DMS53 (cell line): Measurements from ENCODE around the gene KLHL30.

Experiments
- DNase-seq: peaks from one replicate; lab custom pipeline; 2025; lab: John Stamatoyannopoulos, UW

KLHL30 gene

DNA sequence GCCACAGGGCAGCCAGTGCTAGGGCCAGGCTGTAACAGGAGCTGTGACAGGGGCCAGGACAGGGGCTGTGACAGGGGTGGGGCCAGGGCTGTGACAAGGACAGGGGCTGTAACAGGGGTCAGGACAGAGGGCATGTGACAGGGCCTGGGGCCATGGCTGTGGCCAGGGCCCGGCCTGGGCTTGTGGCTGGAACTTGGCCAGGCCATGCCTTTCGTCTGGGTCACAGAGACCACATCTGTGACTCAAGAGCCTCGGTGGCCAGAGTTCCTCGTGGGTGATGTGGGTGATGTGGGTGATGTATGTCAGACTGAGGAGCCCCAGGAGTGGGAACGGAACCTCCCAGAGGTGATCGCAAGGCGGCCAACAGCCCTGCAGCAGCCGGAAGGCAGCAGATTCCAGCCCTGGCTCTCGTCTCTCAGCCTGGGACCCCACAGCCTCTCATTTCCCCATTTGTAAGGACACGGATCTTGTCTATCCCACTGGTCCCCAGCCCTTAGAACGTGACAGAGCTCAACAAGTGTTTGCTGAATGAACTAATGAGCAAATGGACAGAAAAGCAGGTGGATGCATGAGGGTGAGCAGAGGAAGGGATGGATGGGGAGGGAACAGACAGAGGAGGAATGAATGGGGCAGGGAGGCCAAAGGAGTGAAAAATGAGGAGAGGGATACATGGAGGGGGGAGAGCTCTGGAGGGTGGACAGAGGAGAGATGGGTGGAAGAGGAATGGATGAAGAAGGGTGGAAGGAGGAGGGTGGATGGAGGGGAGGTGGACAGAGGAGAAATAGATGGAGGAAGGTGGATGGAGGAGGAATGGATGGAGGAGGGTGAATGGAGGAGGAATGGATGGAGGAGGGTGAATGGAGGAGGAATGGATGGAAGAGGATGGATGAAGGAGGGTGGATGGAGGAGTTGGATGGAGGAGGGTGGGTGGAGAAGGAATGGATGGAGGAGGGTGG is 21.0 kb upstream of the KLHL30 start:
- no peak for DNase-seq

DNA sequence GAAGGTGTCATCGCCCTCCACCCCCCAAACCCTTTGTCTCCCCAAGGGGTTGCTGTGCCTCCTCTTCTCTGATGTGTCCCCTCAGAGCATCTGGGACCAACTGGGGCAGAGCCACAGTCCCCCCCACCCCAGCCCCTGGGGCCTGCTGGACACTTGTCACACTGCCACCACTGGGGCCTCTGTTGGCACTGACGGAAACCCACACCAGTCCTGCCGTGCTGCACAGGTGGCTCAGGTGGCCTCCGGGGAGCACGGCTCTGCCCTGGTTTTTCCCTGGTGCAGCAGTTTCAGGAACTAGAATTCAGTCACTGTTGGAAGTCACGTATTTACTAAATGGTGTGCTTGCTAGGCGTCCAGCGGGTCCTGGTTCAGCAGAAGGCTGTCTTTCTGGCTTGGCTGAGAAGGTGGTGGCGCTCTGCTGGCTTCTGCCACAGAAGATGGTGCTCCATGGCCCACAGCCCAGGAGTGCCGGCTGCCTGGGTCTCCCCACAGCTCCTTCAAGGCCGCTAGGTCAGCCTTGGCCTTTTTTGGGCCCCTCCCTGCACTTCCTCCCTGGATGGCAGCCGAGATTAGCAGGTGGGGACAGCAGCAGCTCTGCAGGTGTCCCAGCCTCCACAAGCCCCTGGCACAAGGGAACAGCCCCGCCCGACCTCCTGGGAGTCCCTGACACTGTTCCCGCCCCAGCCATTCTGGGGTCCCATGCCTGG is 18.6 kb upstream of the KLHL30 start:
- peak; percentile 54 for DNase-seq

DNA sequence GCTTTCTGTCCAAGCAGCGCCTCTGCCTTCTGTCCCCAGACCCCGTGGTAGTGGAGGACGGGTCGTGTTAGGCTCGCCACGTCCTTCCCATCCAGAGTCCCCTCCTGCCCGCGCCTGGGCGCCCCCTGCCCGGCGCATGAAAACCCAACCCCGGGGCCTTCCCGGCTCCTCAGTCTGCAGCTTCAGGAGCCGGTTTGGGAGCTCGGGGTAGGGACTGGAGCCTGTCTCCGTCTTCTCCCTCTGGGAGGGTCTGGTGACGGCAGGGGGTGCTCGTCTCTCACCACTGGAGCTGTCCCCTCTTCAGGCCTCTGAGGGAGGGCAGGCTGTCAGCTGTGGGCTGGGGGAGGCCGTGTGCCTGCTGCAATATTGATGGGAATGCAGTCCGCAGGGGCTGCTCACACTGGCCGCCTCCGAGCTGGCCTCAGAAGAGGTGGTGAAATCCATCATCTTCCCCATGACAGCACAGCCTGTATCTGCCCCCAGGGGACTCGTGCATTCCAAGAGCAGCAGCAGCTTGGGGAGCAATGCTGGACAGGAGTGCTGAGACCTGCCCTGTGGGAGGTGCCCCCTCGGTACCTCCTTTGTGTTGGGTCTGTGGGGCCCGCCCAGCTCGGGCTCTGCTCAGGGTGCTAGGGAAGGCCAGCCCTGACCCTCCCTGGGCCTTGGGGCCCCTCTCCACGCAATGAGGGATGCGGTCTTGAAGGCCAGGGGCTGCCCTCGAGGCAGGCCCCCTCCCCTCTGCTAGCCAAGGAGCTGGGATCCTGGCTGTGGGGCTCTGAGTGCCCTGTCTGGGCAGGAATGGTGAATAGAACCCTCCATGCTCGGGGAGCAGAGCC is 17.8 kb upstream of the KLHL30 start:
- no peak for DNase-seq

DNA sequence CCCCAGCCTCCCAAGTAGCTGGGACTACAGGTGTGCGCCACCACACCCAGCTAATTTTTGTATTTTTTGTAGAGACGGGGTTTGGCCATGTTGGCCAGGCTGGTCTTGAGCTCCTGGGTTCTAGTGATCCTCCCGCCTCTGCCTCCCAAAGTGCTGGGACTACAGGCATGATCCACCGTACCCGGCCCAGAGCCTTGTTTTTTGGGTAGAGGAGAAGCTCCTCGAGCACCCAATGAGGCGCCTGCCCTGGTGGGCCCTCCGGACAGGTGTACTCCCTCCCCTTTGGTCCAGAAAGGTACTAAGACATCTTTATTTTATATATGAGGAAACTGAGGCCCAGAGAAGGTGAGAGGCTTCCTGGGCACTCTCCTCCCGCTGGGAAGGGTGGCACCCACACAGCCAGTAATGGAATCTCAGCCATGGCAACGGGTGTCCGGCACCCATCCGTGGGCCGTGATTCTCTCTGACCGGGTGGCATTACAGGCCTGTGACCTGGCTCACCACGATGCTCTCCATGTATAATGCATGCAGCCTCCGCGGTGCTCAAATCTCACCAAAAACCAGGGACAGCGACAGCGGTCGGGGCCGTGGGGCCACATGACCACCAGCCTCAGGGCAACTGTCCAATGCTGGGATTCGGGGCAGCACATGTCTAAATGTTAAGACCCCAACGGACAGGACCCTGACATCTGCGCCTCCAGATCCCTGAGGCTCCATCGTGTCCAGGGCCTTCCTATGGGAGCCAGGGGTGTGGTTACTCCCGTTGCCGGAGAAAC is 16.8 kb upstream of the KLHL30 start:
- DNase-seq = no peak

DNA sequence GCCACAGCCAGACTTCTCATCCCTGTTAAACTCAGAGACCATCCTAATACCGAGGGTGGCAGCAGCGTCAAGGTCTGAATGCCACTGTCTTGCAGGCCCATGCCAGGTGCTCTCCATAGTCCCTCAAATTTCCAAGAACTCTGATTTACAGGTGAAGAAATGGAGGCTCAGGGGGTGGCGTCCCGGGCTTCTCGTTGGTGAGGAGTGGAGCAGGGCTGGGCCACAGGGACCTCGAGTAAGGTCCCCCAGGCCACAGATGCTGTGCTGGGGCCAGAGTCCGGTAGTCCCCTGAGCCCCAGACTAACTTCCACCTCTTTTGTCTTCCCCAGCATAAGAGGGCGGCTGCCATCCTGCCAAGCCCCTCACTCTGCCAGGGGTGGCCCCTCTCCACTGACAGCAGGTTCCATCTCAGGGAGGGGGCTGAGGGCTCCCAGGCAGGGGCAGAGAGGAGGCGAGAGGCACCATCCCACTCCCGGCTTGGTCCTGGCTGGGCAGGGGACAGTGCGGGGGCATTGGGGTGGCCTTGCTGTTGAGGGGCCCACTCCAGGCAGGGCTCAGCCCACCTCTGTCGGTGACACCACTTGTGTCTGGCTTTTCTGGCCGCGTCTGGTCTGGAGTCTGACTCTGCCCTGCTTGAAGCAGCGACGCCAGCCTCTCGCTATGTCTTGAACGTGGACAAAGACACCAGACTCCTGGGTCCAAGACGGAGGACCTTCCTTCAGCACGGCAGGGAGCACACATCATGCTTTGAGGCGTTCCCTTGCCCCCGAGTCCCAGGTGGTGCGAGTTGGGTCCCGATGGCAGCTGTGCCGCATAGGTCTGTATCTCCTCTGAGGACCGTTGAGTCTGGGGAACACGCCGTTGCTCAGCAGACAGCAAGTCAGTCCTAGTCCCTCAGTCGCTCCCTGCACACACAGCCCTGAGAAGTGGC is 15.9 kb upstream of the KLHL30 start:
- no peak for DNase-seq

DNA sequence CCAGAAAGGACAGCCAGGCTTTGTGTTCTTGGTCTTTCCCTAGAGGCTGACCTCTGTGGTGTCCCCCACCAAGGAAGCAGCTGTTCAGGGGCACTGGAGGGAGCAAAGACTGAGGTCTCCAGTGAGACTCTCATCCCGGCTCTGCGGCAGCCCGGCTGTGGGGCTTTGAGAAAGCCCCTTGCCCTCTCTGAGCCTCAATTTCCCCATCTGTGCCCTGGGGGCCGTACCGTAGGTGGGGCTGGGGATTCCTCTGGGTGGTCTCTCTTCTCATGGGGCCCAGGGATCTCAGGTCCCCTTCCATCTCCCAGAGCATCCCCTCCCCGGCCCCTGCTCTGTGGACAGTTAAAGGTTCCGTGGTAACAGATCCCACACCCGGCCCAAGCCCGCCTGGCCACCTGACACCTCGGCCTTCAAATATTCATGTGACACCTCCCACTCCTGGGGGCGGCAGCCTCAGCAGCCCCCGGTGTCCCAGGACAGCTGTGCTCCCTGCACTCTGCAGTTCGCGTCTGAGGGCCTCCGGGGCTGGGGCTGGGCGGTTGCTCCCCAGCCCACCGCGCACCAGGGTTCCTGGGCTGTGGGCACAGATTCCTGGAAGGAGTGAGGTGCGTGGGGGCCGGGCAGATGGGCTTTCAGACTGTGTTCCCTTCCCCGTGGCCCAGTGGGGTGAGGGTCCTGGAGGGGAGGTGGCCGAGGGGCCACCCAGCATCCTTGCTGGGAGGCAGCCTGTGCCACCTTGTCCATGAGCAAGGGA is 15.1 kb upstream of the KLHL30 start:
- DNase-seq = no peak

DNA sequence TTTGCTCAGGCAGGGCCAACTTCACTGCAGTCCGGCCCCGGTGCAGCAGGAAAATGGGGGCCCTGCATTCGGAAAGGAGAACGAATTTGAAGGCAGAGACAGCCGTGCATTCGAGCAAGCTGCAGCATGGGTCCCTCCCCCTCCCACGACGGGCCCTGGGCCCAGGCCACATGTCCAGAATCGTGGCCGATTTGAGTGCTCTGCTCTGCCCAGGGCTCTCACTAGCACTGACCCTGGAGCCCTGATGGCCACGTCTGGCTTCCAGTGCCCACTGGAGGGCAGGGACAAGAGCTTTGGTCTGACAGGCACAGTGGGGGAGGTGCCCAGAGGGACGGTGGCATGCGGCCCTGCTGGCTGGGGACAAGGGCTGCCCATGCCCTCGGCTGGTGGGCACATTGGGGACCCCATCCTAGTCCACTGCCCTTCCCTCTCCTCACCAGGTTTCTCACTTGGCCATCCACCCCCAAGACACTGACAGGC is 14.4 kb upstream of the KLHL30 start:
- DNase-seq = no peak

DNA sequence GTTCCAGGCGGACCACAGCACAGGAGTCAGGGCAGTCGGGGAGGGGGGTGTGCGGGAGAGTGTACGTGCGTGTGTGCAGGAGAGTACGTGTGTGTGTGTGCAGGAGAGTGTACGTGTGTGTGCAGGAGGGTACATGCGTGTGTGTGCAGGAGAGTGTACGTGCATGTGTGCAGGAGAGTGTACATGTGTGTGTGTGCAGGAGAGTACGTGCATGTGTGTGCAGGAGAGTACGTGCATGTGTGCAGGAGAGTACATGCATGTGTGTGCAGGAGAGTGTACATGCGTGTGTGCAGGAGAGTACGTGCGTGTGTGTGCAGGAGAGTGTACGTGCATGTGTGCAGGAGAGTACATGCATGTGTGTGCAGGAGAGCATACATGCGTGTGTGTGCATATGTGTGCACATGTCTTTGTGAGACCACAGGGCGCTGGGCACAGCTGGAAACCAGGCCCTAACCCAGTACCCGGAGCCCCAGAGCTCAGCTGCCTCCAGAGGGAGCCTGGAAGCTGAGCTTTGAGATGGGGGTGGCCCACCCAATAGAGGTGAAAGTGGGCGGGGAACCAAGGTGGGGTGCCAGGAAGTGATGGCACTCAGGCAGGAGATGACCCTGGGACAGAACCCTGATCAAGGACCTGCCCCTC is 13.9 kb upstream of the KLHL30 start:
- no peak for DNase-seq

DNA sequence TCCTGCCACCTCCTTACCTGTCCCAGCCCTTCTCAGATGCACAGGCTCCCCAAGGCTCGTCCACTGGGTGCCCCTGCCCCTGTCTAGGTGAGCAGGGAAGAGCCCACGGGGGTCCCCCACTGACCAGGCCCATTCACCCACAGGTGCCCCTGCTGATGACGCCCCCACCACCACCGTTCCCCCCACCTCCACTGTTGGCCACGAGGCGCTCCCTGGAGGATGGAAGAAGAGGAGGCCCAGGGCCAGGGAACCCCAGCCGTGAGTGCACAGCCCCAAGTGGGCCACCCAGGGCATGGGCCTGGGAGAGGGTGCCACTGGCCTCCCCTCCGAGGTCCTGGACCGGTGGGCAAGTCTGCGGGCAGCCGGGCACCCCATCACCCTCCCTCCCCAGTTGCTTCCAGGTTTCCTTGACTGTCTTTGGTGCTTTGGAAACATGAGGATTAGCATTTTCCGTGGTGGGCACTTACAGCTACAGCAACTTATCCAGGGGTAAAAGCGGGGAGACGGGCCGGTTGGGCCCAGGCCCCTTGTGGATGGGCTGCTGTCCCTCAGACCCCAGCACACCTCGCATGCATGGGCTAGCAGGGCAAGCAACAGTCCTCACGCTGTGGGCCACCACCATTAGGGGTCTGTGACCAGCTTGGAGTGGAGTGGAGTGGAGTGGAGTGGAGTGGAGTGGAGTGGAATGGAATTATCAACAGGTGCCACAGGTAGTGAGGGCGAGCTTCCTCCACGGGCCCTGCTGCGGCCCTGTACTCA is 13.2 kb upstream of the KLHL30 start:
- DNase-seq = peak; percentile 32

DNA sequence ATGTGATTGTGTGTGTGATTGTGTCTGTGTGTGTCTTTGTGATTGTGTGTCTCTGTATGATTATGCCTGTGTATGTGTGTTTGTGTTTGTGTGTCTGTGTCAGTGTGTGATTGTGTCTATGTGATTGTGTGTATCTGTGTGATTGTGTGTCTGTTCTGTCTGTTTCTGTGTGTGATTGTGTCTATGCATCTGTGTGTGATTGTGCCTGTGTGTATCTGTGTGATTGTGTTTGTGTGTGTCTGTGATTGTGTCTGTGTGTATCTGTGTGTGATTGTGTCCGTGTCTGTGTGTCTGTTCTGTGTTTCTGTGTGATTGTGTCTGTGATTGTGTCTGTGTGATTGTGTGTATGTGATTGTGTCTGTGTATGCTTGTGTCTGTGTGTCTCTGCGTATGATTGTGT is 12.1 kb upstream of the KLHL30 start:
- no peak for DNase-seq

DNA sequence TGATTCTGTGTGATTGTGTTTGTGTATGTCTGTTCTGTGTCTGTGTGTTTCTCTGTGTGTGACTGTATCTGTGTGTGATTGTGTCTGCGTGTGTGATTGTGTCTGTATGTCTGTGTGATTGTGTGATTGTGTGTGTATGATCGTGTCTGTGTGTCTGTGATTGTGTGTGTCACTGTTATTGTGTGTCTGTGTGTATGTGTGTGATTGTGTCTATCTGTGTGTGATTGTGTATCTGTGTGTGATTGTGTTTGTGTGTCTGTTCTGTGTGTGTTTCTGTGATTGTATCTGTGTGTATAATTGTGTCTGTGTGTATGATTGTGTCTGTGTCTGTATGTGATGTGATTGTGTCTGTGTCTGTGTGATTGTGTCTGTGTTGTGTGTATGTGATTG is 11.7 kb upstream of the KLHL30 start:
- DNase-seq = no peak

DNA sequence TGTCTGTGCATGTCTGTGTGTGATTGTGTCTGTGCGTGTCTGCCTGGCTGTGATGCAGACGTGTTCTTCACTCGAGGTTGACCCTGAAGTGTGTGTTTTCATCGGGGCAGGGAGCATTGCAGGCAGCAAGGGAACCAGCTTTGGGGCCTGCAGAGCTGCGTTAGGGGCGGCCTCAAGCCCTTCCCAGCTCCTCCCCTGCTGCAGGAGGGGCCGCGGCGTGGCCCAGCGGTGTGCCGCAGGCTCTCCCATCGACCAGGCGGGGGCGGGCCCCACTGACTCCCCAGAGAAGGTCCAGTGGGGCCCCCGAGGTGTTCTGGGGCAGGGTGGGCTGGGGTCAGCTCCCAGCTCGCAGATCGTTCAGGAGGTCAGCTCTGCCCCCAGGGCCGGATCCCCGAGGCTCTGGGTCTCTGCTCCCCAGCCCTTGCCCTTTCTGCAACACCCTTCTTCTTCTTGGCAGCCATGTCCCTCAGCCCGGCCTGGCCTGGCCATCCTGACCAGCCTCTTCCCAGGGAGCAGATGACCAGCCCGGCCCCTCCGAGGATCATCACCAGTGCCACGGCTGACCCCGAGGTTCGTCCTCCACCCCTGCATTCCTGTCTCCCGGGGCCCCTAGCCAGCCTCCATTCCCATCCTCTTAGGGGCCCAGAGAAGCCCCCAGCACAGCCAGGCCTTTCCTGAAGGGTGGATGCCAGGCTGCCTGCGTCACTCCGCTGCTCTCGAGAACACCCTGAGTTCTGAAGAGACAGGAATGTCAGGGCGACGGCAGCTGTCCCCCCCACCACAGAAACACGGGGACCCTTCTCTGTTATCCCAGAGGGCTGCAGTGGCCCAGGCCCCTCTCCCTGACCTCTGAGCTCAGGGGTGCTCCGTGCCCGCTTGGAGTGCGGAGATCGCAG is 11.1 kb upstream of the KLHL30 start:
- no peak for DNase-seq

DNA sequence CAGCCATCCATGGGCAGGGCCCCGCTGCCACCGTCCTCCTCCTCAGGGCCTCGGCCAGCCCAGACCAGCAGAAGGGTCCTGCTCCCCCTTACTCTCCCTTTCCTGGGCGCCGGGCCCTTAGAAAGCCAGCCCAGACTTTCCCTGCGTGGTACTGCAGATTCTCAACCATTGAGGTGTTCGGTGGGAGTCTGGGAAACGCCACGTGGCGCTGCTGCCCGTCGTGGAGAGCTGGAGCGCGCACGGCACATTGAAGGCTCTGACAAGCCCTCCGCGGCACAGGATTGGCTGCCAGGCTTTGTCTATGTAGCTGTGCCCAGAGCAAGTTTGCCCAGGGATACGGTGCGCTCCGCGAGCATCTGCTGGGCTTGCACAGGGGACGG is 10.4 kb upstream of the KLHL30 start:
- no peak for DNase-seq

DNA sequence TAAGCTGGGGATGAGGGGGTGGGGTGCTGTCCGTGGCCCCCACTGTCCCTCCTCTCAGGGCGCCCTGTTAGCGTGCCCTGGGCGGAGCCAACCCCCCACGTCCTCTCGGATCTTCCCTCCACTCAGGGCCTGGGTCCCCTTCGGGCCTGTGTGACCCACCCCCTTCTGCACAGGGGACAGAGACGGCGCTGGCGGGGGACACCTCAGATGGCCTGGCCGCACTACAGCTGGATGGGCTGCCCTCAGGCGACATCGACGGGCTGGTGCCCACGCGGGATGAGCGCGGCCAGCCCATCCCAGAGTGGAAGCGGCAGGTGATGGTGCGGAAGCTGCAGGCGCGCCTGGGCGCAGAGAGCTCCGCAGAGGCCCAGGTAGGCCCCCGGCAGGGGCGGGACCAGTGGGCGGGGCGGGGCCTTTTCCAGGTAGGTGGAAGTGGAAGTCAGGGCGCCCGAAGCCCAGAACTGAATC is 9.9 kb upstream of the KLHL30 start:
- no peak for DNase-seq

DNA sequence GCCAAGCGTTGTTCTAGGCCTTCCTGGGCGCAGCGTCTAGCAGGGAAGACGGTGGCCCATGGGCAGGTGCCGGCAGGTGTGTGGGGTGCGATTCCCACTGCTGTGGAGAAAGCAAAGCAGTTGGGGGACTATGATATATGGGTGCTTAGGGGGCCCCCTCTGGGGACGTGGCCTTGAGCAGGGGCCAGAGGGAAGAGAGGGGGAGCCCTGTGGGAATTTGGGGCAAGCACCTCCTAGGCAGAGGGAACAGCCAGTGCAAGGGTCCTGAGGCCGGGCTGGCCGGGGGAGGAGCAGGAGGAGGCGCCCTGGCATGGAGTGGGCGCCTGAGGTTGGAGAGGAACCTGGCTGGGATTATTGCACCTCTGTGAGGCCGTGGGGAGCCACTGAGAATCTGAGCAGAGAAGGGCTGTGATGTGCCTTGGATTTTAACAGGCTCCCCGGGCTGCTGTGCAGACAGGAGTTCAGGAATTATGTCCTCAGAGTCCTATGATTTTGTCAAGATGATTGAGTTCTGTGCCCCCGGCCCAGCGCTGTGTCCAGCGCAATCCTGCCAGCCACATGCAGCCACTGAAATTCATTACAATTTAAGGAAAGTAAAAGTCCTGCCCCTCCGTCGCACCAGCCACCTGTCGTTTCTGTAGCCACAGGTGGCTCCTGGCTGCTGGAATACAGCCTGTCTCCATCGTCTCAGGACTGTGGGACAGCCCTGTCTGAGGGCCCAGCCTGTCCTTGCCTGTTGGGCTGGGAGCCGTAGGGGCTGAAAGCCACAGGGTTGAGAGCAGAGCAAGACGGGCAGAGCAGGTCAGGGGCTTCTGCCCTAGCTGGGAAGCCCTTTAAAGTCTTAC is 9.1 kb upstream of the KLHL30 start:
- DNase-seq = no peak

DNA sequence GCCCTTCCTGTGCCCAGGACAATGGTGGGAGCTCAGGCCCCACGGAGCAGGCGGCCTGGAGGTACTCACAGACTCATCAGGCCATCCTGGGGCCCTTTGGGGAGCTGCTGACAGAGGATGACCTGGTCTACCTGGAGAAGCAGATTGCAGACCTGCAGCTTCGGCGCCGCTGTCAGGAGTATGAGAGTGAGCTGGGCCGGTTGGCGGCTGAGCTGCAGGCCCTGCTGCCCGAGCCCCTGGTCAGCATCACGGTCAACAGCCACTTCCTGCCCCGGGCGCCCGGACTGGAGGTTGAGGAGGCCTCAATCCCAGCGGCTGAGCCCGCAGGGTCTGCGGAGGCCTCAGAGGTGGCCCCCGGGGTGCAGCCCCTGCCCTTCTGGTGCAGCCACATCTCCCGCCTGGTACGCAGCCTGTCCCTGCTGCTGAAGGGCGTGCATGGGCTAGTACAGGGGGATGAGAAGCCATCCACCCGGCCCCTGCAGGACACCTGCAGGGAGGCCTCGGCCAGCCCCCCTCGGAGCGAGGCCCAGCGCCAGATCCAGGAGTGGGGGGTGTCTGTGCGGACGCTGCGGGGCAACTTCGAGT is 8.3 kb upstream of the KLHL30 start:
- no peak for DNase-seq
